Measurements from ENCODE around the gene PLXNC1.

Gene PLXNC1

GRCh38 chr12:94225947-94226630 is 77.7 kb downstream of the PLXNC1 start:
- FAIRE-seq (peak; percentile 9), DNase-seq (ENCODE audit: extremely low spot score, insufficient read length, low read depth) (no peak)

GRCh38 chr12:94227066-94227465 is 78.7 kb downstream of the PLXNC1 start:
- DNase-seq (ENCODE audit: extremely low spot score, insufficient read length, low read depth), result no peak
- FAIRE-seq, result peak; percentile 53

DNA sequence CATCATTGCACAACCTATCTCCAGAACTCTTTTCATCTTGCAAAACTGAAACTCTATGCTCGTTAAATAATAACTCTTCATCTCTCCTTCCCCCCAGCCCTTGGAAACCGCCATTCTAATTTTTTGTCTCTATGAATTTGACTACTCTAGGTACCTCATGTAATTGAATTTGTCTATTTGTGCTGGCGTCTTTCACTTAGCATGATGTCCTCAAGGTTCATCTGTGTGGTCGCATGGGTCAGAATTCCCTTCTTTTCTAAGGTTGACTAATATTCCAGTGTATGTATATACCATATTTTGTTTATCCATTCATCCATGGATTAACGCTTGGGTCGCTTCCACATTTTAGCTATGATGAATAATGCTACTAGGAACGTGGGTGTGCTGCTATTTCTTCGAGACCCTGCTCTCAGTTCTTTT is 80.1 kb downstream of the PLXNC1 start:
- DNase-seq (ENCODE audit: extremely low spot score, insufficient read length, low read depth) (no peak), FAIRE-seq (peak; percentile 83)

GRCh38 chr12:94229902-94230301 is 81.5 kb downstream of the PLXNC1 start:
- no peak for FAIRE-seq
- DNase-seq (ENCODE audit: extremely low spot score, insufficient read length, low read depth), result no peak

- FAIRE-seq, result peak; percentile 56
- DNase-seq (ENCODE audit: extremely low spot score, insufficient read length, low read depth), result no peak
Measured at GRCh38 chr12:94230357-94230905, 82.1 kb downstream of the PLXNC1 start.

GRCh38 chr12:94231709-94232108 is 83.3 kb downstream of the PLXNC1 start:
- DNase-seq (ENCODE audit: extremely low spot score, insufficient read length, low read depth), result no peak
- no peak for FAIRE-seq

- FAIRE-seq, result no peak
- no peak for DNase-seq (ENCODE audit: extremely low spot score, insufficient read length, low read depth)
Measured at GRCh38 chr12:94235848-94236247, 87.5 kb downstream of the PLXNC1 start.

GRCh38 chr12:94239332-94239993 is 91.1 kb downstream of the PLXNC1 start:
- FAIRE-seq (peak; percentile 26), DNase-seq (ENCODE audit: extremely low spot score, insufficient read length, low read depth) (no peak)

DNA sequence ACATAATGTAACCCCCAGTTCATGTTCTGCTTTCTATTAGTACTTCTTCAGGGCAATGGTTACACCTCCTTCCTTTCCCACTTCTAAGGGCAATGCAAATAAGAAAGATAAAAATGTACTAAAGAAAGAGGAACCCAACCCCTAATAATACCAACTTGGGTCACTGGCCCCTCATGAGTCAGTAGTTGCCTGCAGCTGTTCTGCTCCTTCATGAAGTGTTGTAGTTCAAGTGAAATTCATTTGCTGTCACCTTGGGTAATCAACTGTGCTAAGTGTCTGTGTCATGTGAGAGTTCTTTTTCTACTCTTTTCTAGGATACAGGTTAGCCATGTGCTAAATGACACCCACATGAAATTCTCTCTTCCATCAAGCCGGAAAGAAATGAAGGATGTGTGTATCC is 91.8 kb downstream of the PLXNC1 start:
- FAIRE-seq (peak; percentile 91), DNase-seq (ENCODE audit: extremely low spot score, insufficient read length, low read depth) (peak; percentile 29)

DNA sequence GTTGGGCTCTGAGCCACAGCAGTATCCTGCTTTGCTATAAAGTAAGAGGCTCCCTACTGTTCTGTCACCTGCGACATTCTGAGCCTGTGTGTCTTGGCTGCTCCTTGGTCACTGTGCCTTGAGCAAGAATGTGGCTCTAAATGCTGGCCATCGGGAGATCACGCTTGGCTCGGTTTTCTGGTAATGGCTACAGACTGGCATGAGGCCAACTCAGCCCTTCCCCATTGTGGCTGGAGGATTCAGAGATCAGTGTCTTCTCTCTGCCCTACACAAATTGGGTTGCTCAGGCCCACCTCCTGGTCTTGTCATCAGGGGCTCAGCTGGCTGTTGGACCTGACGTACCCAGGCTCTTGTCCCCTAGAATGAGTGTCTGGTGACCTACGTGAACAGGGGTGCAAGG is 94.5 kb downstream of the PLXNC1 start:
- no peak for DNase-seq (ENCODE audit: extremely low spot score, insufficient read length, low read depth)
- FAIRE-seq, result no peak

DNA sequence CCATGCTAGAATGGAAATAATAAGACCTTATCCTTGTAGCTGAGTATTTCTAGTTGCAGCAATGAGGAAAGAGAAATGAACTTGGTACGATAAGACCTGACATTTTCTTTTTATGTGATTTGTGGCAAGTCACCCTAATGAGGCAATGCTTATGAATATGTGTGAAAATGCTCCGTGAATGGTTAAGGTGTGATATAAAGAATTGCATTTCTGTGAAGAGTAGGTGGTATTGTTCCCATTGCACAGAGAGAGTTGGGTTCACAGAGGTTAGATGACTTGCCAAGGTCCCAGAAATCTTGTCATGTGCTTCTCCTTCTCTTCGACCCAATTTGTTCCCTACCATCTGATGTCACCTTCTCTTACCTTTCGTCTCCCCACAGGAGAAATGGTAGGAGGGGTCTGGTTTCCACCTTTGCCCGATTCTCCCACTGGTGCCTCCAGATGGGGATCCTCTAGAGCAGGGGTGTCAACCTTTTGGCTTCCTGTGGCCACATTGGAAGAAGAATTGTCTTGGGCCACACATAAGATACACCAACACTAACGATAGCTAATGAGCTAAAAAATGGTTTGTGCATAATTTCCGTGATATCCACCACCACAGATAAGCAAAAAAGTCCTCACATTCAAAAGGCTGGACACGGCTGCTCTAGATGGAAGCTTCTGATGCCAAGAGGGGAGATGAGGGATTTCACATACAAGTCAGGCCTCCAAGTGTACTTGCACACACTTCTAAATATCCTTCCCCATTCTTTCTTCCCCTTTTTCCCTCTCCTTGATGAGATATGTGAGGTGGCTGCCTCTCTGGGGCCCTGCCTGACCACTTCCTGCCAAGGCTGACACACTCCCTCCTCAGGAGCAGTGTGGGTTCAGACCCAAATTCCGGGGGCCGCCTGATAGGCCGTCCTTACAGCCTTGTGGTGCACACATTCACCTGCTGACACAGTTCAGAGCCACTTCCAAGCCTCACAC is 96.1 kb downstream of the PLXNC1 start:
- DNase-seq (ENCODE audit: extremely low spot score, insufficient read length, low read depth) (no peak), FAIRE-seq (peak; percentile 86)

GRCh38 chr12:94245631-94246383 is 97.4 kb downstream of the PLXNC1 start:
- DNase-seq (ENCODE audit: extremely low spot score, insufficient read length, low read depth) (no peak), FAIRE-seq (no peak)

DNA sequence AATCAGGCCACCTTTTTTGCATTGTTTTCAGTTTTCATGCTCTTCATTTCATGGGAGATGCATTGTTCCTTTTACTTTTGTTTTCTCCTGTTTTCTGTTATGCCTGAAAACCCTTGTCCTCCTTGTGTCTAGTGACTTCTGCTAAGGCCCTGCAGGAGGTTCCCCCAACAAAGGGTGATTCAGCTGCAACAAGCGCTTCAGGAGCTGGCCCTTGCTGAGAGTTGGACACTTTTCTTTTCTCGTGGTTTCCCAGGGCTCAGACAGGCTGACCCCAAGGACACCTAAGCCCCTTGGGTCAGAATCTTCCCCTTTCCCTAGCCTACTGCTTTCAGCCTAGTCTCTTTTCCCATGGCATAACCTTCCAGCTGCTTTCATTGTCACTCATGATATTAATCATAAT is 98.9 kb downstream of the PLXNC1 start:
- DNase-seq (ENCODE audit: extremely low spot score, insufficient read length, low read depth) (no peak), FAIRE-seq (no peak)

DNA sequence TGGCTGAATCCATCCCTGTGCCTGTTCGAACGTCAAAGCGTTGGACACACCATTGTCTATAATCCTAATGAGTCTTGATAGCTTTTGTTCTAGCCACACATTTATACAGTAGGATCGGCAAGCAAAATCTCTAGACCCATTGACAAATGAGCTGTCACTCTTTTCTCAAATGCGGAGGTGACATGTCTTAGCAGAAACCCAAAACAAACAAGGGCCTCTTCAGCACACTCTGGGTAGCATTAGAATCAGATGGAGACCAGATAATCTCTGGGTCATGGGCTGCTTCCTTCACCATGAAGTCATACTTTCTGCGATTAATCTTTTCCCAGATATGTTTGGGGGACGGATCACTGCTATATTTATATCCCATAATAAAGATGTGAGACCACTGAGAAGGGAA is 100.2 kb downstream of the PLXNC1 start:
- FAIRE-seq (no peak), DNase-seq (ENCODE audit: extremely low spot score, insufficient read length, low read depth) (no peak)

- FAIRE-seq, result no peak
- no peak for DNase-seq (ENCODE audit: extremely low spot score, insufficient read length, low read depth)
Measured at GRCh38 chr12:94250130-94250529, 101.8 kb downstream of the PLXNC1 start.

DNA sequence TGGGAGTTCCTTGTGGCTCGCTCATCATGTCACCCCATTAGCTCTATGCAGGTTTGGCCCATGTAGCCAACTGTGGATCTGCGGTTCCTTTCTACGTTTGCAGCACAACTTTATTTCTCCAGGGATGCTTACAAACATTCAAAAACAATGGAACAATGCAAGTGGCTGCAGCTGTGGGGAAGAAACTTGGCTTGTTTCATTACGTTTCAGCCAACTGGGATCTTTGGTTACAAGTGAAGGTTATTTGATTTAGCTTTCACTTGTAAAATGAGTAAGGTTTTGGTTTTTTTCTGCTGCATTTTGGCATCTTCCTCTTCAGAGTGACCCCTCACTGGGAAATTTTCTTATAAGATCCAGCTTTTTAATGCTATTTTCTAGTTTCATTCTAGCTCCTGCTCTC is 105.9 kb downstream of the PLXNC1 start:
- FAIRE-seq (peak; percentile 26), DNase-seq (ENCODE audit: extremely low spot score, insufficient read length, low read depth) (no peak)

- DNase-seq (ENCODE audit: extremely low spot score, insufficient read length, low read depth) (no peak), FAIRE-seq (no peak)
Measured at GRCh38 chr12:94255006-94255405, 106.6 kb downstream of the PLXNC1 start.

DNA sequence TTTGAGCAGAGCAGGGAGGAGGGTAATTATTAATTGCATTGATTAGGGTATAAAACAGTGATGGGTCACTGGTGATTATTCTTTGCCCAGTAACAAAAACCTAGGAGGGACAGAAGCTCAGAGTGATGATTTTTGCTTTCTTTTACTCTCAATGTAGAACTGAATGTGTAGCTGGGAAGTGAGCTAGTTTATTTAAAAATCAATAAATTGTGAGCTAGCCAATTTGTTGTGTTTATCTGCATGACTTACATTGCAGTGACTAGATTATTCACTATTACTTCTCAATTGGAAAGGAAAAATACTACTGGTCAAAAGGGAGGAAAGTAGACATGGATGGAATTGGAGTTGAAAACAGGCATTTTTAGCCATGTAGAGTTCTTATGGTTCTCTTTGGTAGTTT is 107.1 kb downstream of the PLXNC1 start:
- FAIRE-seq (no peak), DNase-seq (ENCODE audit: extremely low spot score, insufficient read length, low read depth) (no peak)

DNA sequence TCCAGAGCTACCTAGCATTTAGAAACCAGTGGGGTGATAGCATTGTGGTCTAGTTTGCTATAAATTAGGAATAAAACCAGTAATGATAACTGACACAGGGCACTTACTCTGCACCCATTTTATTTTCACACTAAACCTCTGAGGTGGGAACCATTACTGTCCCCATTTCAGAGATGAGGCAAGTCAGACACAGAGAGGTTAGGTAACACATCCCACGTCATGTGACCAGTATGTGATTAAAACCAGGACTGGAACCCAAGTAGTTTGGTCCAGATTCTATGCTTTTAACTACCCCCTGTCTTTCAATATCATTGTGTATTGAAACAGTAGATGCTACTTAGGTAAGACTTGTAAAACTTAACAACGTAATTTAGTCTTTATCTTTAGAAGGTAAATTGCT is 110.2 kb downstream of the PLXNC1 start:
- peak; percentile 79 for FAIRE-seq
- no peak for DNase-seq (ENCODE audit: extremely low spot score, insufficient read length, low read depth)

- no peak for FAIRE-seq
- no peak for DNase-seq (ENCODE audit: extremely low spot score, insufficient read length, low read depth)
Measured at GRCh38 chr12:94260017-94260416, 111.6 kb downstream of the PLXNC1 start.

All from GM18507 (cell line).